Sigmoid colon (tissue), 4 donors: ENCODE measurements around the gene KRTAP3-2.
"Not testable (repeated sequence)": the region's sequence is repeated elsewhere in the genome, so short reads cannot be mapped to it uniquely, and the experiment has no call there.

Experiments
- POLR2A ChIP-seq, 2 donors: fragments of 450-650 bp; IDR thresholded peaks; one replicate each; pipeline ENCODE4 v1.6.1; 2016; ENCODE audit warnings: antibody characterized with exemption in 2 of 2, mild to moderate bottlenecking in 2 of 2, moderate library complexity in 2 of 2
- POLR2AphosphoS5 ChIP-seq, 4 donors: sonication (generic); formaldehyde crosslinking; IDR thresholded peaks; one replicate each; pipeline ENCODE4 v1.6.1; 2017; ENCODE audit warnings: antibody characterized with exemption in 4 of 4
- TF ChIP-seq, protein P1 (sequence below), 4 experiments: fragments of 450-650 bp in 3 of 4; fragments of 200-600 bp in 1 of 4; IDR thresholded peaks; one replicate each; pipeline ENCODE4 v1.5.1; 2016 to 2019; ENCODE audit warnings: antibody characterized with exemption in 4 of 4, mild to moderate bottlenecking in 3 of 4, moderate library complexity in 2 of 4

DNA sequence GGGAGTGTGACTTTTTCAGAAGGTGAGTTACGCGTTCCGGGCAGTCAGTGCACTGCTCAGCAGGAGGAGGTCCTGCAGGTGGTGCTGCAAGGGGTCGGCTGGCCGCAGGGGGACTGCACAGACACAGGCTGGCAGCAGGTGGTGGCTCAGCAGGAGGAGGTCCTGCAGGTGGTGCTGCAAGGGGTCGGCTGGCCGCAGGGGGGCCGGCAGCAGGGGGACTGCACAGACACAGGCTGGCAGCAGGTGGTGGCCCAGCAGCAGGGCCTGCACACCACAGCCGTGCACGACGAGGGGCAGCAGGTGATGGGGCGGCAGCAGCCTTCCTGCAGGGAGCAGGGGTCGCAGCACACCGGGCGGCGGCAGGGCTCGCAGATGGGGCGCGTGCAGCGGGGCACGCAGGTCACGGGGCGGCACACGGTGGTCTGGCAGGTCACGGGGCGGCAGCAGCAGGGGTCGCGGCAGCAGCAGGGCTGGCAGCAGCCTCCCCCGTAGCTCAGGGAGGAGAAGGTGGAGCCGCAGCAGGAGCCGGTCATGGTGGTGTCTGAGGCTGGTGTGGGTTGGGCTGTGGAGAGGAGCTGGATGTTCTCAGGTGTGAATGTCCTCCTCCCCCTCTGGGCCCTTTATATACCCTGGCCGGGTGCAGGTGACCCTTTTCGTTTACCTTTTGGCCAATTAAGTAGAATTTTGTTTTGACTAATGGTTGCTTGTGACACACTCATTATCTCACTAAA lies 47.2 kb upstream of the KRTAP3-2 start, which contains the start of gene KRTAP2-1:
- TF ChIP-seq, protein P1, sequence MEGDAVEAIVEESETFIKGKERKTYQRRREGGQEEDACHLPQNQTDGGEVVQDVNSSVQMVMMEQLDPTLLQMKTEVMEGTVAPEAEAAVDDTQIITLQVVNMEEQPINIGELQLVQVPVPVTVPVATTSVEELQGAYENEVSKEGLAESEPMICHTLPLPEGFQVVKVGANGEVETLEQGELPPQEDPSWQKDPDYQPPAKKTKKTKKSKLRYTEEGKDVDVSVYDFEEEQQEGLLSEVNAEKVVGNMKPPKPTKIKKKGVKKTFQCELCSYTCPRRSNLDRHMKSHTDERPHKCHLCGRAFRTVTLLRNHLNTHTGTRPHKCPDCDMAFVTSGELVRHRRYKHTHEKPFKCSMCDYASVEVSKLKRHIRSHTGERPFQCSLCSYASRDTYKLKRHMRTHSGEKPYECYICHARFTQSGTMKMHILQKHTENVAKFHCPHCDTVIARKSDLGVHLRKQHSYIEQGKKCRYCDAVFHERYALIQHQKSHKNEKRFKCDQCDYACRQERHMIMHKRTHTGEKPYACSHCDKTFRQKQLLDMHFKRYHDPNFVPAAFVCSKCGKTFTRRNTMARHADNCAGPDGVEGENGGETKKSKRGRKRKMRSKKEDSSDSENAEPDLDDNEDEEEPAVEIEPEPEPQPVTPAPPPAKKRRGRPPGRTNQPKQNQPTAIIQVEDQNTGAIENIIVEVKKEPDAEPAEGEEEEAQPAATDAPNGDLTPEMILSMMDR (IDR thresholded peaks at IDR 0.05): not testable (repeated sequence)
- TF ChIP-seq POLR2AphosphoS5, POLR2A (IDR thresholded peaks at IDR 0.05): not testable (repeated sequence)
